ENCODE measurements around the gene EHMT2.
A peak's percentile ranks its signal among the peaks of the same experiment; 100 is the strongest.

Gene EHMT2

DNA sequence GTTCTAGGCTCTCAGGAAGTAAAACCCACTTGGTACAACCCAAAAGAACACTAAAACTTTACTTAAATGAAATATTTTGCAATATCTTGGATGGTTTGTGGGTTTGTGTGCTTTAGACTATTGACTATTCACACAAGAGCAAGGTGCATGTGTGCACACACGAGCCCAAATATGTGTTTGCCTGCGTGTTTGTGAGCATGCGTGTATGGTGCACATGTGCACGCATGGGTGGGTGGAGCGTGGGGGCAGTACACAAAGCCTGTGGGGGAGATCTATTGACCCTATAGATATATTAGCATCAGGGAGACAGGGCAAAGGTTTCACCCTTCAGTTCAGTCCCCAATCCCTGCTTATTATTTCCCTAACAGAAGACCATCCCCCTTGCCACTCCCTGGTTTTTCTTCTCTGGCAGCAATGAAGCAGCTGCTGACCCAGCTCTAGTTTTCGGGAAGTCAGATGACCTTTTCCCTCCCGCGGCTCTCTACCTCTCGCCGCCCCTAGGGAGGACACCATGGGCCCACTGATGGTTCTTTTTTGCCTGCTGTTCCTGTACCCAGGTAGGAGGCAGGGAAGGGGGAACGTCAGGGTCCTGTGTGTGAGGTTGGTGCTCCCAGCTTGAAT, 29.9 kb upstream of the EHMT2 start, which contains the start of gene C2:
Gene C2, plus strand, starts transcription at position 476 of the 621 bp plus-strand sequence. Its CDS starts 36 bp downstream, at position 512.
- DNase-seq (ENCODE audit: extremely low read depth, low read depth): no peak
- TF ChIP-seq, protein P1, sequence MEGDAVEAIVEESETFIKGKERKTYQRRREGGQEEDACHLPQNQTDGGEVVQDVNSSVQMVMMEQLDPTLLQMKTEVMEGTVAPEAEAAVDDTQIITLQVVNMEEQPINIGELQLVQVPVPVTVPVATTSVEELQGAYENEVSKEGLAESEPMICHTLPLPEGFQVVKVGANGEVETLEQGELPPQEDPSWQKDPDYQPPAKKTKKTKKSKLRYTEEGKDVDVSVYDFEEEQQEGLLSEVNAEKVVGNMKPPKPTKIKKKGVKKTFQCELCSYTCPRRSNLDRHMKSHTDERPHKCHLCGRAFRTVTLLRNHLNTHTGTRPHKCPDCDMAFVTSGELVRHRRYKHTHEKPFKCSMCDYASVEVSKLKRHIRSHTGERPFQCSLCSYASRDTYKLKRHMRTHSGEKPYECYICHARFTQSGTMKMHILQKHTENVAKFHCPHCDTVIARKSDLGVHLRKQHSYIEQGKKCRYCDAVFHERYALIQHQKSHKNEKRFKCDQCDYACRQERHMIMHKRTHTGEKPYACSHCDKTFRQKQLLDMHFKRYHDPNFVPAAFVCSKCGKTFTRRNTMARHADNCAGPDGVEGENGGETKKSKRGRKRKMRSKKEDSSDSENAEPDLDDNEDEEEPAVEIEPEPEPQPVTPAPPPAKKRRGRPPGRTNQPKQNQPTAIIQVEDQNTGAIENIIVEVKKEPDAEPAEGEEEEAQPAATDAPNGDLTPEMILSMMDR (IDR thresholded peaks at IDR 0.05; ENCODE audit: low read depth, low read length): no peak

DNA sequence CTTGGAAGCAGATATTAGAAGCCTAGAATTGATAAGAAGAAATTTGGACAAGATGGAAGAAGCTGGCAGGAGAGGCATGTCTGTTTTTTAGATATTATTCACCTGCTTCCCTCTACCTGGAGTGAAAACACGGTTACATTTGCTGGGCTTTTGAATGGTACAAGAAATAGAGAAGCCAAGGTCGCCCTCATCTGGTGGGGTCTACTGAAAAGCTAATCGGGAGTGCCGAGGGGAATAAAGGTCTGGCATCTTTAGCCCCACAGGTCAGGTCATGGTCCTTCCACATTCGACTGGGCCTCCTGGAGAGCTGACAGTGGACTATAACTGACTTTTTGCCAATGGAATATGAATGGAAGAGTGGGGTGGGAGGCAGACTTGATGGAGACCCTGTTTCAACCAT, 25.4 kb upstream of the EHMT2 start:
- no peak for DNase-seq (ENCODE audit: extremely low read depth, low read depth)
- TF ChIP-seq, protein P1 (IDR thresholded peaks at IDR 0.05; ENCODE audit: low read depth, low read length): peak; percentile 4

DNA sequence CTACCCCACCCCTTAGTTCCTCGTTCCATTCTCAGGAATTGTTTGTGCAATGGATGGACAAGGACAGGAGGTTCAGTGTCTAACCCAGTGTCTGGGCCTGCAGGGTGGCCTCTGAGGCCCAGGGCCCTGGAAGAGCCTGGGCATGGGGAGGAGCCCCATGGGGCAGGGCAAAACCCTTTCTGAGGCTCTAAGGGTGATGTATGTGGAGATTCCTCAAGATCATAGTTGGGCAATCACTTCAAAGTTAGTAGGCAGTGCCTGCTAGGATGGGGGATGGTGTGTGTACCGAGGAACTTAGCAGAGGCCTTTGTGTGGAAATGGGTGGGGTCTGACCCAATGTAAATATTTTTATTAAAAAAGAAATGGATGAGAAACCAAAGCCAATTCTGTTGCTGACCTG, 23.3 kb upstream of the EHMT2 start:
- TF ChIP-seq, protein P1 (IDR thresholded peaks at IDR 0.05; ENCODE audit: low read depth, low read length): no peak
- DNase-seq (ENCODE audit: extremely low read depth, low read depth): no peak

DNA sequence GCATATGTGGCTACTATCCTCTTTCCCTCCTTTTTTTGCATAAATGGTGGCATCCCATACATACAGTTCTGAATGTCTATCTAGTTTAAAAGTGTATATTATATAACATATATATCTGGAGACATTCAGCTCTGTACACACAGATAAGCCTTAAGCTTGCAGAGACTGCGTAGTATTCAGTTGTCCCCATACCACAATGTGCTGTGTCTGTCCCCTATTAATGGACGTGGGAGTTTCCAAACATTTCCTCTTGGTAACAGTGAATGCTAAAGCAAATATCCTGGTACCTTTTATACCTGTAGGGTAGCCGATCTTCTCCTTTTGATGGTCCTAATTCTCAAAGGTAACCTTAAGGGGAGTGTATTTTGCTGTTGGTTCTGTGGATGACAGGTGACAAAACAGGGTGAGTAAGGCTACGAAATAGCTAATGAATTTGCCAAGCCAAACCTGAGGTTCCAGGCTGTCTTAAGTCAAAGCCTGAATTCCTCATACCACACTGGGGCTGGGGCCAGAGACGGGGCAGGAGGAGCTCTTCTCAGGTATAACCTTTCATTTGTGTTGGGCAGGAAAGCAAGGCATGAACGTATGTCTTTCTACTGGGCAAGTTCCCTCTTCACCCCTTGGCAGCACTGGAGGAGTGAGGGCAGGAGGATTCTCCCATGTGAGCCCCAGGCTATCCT, 22.3 kb upstream of the EHMT2 start:
- DNase-seq (ENCODE audit: extremely low read depth, low read depth): no peak
- TF ChIP-seq, protein P1 (IDR thresholded peaks at IDR 0.05; ENCODE audit: low read depth, low read length): no peak

DNA sequence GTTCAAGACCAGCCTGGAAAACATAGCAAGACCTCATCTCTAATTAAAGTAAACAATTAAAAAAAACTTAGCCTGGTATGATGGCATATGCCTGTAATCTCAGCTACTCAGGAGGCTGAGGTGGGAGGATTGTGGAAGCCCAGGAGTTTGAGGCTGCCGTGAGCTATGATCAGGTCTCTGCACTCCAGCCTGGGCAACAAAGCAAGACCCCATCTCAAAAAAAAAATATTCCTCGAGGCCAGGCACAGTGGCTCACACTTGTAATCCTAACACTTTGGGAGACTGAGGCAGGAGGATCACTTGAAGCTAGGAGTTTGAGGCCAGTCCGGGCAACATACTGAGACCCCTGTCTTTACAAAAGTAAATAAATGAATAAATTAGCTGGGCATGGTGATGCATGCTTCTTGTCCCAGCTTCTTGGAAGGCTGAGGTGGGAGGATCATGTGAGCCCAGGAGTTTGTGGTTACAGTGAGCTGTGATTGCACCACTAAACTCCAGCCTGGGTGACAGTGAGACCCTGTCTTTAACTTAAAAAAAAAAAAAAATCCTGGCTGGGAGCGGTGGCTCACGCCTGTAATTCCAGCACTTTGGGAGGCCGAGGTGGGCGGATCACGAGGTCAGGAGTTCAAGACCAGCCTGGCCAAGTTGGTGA, 20.7 kb upstream of the EHMT2 start:
- TF ChIP-seq, protein P1 (IDR thresholded peaks at IDR 0.05; ENCODE audit: low read depth, low read length): no peak
- no peak for DNase-seq (ENCODE audit: extremely low read depth, low read depth)

DNA sequence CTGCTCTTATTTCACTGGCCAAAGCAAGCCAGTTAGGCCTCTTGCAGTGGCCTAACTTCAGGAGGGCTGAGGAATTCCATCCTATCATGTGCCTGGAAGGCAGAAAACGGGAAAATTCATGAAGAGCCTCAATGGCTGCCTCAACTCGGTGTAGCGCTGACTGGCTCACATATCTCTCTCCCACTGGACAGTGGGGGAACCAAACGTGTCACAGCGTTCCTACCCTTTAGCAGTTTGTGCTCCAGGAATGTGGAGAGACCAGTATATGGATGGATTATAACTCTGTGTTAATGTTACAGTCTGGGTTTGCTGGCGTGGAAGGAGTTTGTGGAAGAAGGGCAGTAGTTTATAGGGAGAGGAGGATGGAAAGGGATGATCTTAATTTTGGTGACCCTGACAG, 18.3 kb upstream of the EHMT2 start:
- TF ChIP-seq, protein P1 (IDR thresholded peaks at IDR 0.05; ENCODE audit: low read depth, low read length): no peak
- no peak for DNase-seq (ENCODE audit: extremely low read depth, low read depth)

DNA sequence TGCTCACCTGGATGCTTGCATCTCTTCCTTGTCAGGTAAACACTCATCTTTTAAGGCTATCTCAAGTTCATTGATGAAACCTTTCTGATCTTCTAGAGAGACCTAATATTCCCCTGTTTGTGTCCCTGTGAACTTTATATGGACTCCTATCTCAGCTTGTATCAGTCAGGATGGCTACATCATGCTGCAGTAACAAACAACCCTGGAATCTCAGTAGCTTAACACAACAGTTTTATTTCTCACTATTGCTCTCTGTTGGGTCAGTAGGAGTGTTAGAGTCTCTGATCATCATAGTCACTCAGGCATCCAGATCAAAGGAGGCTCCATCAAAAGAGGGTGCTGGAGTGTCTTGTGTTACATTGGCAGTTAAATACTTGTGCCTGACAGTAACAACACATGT, 17.9 kb upstream of the EHMT2 start:
- no peak for DNase-seq (ENCODE audit: extremely low read depth, low read depth)
- TF ChIP-seq, protein P1 (IDR thresholded peaks at IDR 0.05; ENCODE audit: low read depth, low read length): no peak
